GM12865 (cell line): ENCODE results near the gene DKC1.

Source experiments
- DNase-seq: peaks from one replicate; pipeline ENCODE4 v3.0.0; 2010; ENCODE audit warnings: low read depth
- H3K4me3 ChIP-seq: 2 replicates; pipeline ENCODE4 v1.5.1; 2011; ENCODE audit warnings: mild to moderate bottlenecking, low read depth, low read length, control low read depth
- CTCF ChIP-seq: IDR thresholded peaks from 2 replicates; pipeline ENCODE4 v1.5.1; 2011; ENCODE audit warnings: low read length, control low read depth, low read depth, inconsistent platforms; ENCODE audit not compliant: insufficient read depth; ENCODE audit errors: missing control alignments

Gene DKC1

DNA sequence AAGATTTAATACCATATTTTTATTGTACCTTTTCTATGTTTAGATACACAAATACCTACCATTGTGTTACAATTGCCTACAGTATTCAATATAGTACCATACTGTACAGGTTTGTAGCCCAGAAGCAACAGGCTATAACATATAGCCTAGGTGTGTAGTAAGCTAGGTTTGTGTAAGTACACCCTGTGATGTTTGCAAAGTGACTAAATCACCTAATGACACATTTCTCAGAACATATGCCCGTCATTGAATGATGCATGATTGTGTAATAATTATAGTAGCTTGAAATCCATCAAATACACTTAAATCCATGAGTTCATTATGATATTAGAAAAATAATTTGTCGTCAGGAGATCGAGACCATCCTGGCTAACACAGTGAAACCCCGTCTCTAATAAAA lies 42.6 kb upstream of the DKC1 start:
- DNase-seq: no peak
- no peak overlapping the region for H3K4me3 ChIP-seq
- no peak for TF ChIP-seq CTCF

DNA sequence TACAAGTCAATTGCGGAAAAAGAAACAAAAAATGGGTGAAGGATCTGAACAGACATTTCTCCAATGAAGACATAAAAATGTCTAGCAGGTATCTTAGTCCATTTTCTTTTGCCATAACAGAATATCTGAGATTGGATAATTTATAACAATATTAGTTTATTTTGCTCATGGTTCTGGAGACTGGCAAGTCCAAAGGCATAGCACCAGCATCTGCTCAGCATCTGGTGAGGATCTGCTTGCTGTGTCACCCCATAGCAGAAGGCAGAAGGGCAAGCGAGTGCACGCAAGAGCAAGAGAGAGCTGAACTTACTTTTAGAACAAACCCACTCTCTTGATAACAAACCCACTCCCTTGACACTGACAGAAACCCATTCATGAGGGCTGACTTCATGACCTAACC lies 41.5 kb upstream of the DKC1 start:
- TF ChIP-seq CTCF: no peak
- DNase-seq: no peak
- no peak overlapping the region for H3K4me3 ChIP-seq

DNA sequence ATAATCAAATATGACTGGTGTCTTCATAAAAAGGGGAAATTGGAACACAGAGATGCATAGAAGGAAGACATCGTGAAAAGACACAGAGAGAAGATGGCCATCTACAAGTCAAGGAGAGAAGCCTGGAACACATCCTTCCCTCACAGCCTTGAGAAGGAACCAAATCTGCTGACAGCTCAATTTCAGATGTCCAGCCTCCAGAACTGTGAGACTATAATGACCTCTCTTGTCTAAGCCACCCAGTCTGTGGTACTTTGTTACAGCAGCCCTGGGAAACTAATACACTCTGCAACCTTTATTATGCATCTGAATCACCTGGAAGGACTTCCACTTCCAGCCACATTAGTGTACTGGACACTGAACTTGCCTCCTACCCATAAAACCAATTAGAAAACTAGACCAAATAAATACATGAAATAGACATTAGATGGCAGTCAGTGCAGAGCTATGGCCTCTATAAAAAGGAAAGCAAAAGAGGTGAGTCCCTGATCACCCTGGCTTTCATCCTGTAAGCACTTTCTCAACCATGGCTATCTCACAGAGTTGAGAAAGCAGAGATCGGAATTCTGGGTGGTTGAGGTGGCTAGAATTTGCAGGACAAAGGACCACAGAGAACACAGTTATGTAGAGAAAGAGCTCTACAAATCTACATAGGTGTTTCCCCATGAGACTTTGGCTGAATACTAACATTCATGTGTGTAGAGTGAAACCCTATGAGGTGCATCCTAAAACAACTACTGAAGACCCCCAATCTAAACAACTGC lies 37.5 kb upstream of the DKC1 start:
- peak; percentile 48 for DNase-seq
- no peak for TF ChIP-seq CTCF
- H3K4me3 ChIP-seq: no peak overlapping the region

GRCh38 chrX:154727418-154727817 lies 35.2 kb upstream of the DKC1 start:
- DNase-seq: no peak
- no peak overlapping the region for H3K4me3 ChIP-seq
- no peak for TF ChIP-seq CTCF

DNA sequence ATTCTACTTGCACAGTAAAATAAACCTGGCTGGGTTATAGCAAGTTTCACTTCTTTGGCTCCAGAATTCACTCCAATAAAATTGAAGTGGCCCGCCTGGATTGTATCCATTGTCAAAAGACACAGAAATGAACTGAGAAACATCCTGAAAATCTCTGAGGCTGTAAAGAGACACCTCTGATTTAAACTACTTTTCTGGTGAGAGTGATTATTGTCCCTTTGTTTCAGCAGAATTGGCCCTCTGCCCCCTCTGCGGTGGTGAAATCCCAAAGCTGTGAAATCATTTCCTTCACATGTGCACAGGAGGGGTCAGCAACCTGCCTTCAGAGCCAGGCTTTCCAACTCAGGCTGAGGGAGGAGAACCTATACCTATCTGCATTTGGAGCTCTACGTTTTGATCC lies 34.8 kb upstream of the DKC1 start:
- no peak overlapping the region for H3K4me3 ChIP-seq
- no peak for DNase-seq
- TF ChIP-seq CTCF: no peak

GRCh38 chrX:154728431-154729190 lies 34.1 kb upstream of the DKC1 start:
- no peak for DNase-seq
- no peak for TF ChIP-seq CTCF

DNA sequence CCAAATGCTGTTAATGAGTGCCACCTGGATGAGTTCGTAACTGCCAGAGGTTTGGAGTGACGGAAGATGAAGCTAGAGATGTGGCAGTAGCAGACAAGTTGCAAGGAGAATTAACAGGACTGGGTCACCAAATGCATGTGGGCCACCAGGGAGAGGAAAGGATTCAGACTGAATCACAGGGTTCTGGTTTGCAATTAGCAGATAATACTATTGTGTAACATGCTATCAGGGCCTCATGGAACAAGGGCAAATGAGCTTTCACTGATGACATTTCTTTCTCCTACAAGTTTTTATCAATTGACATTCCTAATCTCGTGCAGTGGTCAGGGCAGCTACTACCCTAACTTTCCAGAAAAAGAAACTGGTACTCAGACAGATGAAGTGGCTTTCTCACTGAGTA lies 33.2 kb upstream of the DKC1 start:
- no peak overlapping the region for H3K4me3 ChIP-seq
- DNase-seq: no peak
- TF ChIP-seq CTCF: no peak

More at GRCh38 chrX:154728431-154729190, 34.1 kb upstream of the DKC1 start:
- no peak overlapping the region for H3K4me3 ChIP-seq
